ENCODE measurements around the gene TEX51. TPM values are rescaled to one million over a fixed set of nuclear protein-coding genes. Genes with fewer than 3 reads are reported as not detected.

TEX51 gene
- total and polyA plus RNA-seq, 11 donors: not detected

GRCh38 chr2:126949775-126950174 is 51.1 kb downstream of the TEX51 start:
- DNase-seq (no peak), ATAC-seq (no peak)
- peaks cover 0 to 7% (median 0%) of the 10 kb centered on the region in 12 donors for H3K9me3 ChIP-seq
- H3K4me3 ChIP-seq: no peak overlapping the region
- intact Hi-C loops (cut with DNase I): no loop called here
- H3K4me1 ChIP-seq: no peaks in the 10 kb centered on the region
- WGBS, 4 donors: 87 to 93% (median 91%) methylated on average over 9 of the region's 9 CpGs
- H3K36me3 ChIP-seq: no peaks in the 10 kb centered on the region
- no peak overlapping the region for H3K27ac ChIP-seq
- peaks cover 0 to 18% (median 0%) of the 10 kb centered on the region in 9 donors for H3K27me3 ChIP-seq
- no peak for TF ChIP-seq POLR2A (IDR thresholded peaks at IDR 0.05)
- TF ChIP-seq CTCF (IDR thresholded peaks at IDR 0.05): no peak

DNA sequence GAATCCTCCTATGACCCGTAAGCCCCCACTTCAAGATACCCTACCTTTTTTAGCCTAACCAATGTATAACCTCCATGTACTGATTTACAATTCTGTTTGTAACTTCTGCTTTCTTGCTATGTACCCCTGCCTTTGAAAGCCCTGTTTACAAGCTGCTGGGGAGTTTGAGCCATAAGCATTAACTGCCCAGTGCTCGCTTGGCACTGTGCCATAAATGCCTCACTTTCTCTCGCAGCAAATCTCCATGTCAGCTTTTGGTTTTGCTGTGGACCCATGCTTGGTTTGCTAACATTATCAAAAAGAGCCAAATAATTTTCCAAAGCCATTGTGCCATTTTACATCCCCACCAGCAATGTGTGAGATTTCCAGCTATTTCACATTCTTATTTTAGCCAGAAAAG is 51.8 kb downstream of the TEX51 start:
- TF ChIP-seq CTCF (IDR thresholded peaks at IDR 0.05) (no peak), POLR2A (IDR thresholded peaks at IDR 0.05) (no peak)
- intact Hi-C loops (cut with DNase I): no loop called here
- Histone ChIP-seq H3K4me1 (no peaks in the 10 kb centered on the region), H3K27me3 (peaks cover 0 to 25% (median 0%) of the 10 kb centered on the region in 9 donors), H3K36me3 (no peaks in the 10 kb centered on the region), H3K9me3 (peaks cover 0 to 7% (median 0%) of the 10 kb centered on the region in 12 donors), H3K27ac (no peak overlapping the region), H3K4me3 (no peak overlapping the region)
- ATAC-seq: no peak
- no peak for DNase-seq
- 67 to 71% (median 70%) methylated on average over 3 of the region's 3 CpGs for WGBS, 4 donors

Other genes starting within 250 kb of the TEX51 start
- gene GYPC, start 242.7 kb upstream of the TEX51 start, total RNA-seq: 100 to 1,000 TPM; 108 to 149 (median 128) TPM
- 100 to 1,000 TPM; 131 to 369 TPM for gene GYPC, start 242.7 kb upstream of the TEX51 start, polyA plus RNA-seq
- 10 to 100 TPM; 10.9 to 22.2 (median 16.8) TPM for gene BIN1, start 208.3 kb downstream of the TEX51 start, total RNA-seq
- gene BIN1, start 208.3 kb downstream of the TEX51 start, polyA plus RNA-seq: 1 to 10 TPM; 4.3 to 9.6 TPM

Measured in heart left ventricle (tissue), 16 donors.